ENCODE data around the gene DUSP19.
A peak's percentile ranks its signal among the peaks of the same experiment; 100 is the strongest.

Gene DUSP19

GRCh38 chr2:183037553-183038340 lies 40.8 kb upstream of the DUSP19 start:
- Histone ChIP-seq H3K79me1 (replicated peaks; ENCODE audit: low read length, poor library complexity, severe bottlenecking) (no peaks in the 10 kb centered on the region), H3K4me3 (ENCODE audit: insufficient read depth in 1 of 2, low read depth in 1 of 2, low read length in 2 of 2) (peak overlapping the region; percentile 96), H3K27me3 (ENCODE audit: control insufficient read depth in 1 of 2, insufficient read depth in 1 of 2, low read length in 2 of 2) (no peaks in the 10 kb centered on the region), H3K9me3 (ENCODE audit: control insufficient read depth, low read length) (no peaks in the 10 kb centered on the region), H2BK12ac (ENCODE audit: low read length in 2 of 2) (peak overlapping the region in 1 of 2 experiments; percentile 77), H3K4me2 (ENCODE audit: low read length, poor library complexity, severe bottlenecking) (peak overlapping the region; percentile 47), H2AK5ac (ENCODE audit: low read length, severe bottlenecking) (no peak overlapping the region), H3K27ac (ENCODE audit: low read length, poor library complexity, severe bottlenecking) (peak overlapping the region; percentile 57), H2AFZ (ENCODE audit: low read depth, low read length) (peak overlapping the region; percentile 54), H4K8ac (ENCODE audit: low read length) (peak overlapping the region; percentile 93), H3K4ac (ENCODE audit: low read depth in 1 of 2, low read length in 2 of 2) (peak overlapping the region; percentile 99 to 100), H3K23ac (ENCODE audit: low read length in 2 of 2) (peak overlapping the region in 1 of 2 experiments; percentile 96), H2BK120ac (ENCODE audit: low read depth, low read length) (peak overlapping the region; percentile 100), H2BK15ac (ENCODE audit: low read depth, poor library complexity, severe bottlenecking) (peak overlapping the region; percentile 86), H3K4me1 (ENCODE audit: control insufficient read depth, insufficient read depth, low read depth, low read length) (peaks cover 1% of the 10 kb centered on the region), H3K18ac (ENCODE audit: low read depth in 1 of 2, low read length in 2 of 2) (peak overlapping the region; percentile 99 to 100), H2BK5ac (ENCODE audit: low read depth, low read length, poor library complexity, severe bottlenecking) (peak overlapping the region; percentile 89), H4K91ac (ENCODE audit: low read length) (peak overlapping the region; percentile 99), H3K36me3 (ENCODE audit: control insufficient read depth in 1 of 2, insufficient read depth in 2 of 2, low read depth in 1 of 2, low read length in 2 of 2) (no peaks in the 10 kb centered on the region), H3K14ac (ENCODE audit: low read length in 2 of 2) (peak overlapping the region; percentile 80 to 99), H3K9ac (ENCODE audit: low read length) (peak overlapping the region; percentile 97)
- 1% methylated on average over 78 of the region's 91 CpGs for WGBS
- peak; percentile 52 for DNase-seq

- peak within 1 kb of the TSS; percentile 99 to 100 for H3K18ac ChIP-seq (ENCODE audit: low read depth in 1 of 2, low read length in 2 of 2)
- H4K91ac ChIP-seq (ENCODE audit: low read length): peak within 1 kb of the TSS; percentile 99
- peak within 1 kb of the TSS in 1 of 2 experiments; percentile 96 for H3K23ac ChIP-seq (ENCODE audit: low read length in 2 of 2)
- H2BK120ac ChIP-seq (ENCODE audit: low read depth, low read length): peak within 1 kb of the TSS; percentile 100
- DNase-seq: peak; percentile 85
- H3K9ac ChIP-seq (ENCODE audit: low read length): peak within 1 kb of the TSS; percentile 97
- H3K27ac ChIP-seq (ENCODE audit: low read length, poor library complexity, severe bottlenecking): peak within 1 kb of the TSS; percentile 57
- peak within 1 kb of the TSS; percentile 99 to 100 for H3K4ac ChIP-seq (ENCODE audit: low read depth in 1 of 2, low read length in 2 of 2)
- peak within 1 kb of the TSS; percentile 89 for H2BK5ac ChIP-seq (ENCODE audit: low read depth, low read length, poor library complexity, severe bottlenecking)
- peak within 1 kb of the TSS; percentile 93 for H4K8ac ChIP-seq (ENCODE audit: low read length)
- H3K9me3 ChIP-seq (ENCODE audit: control insufficient read depth, low read length): no peaks in the 10 kb centered on the region
- H2AFZ ChIP-seq (ENCODE audit: low read depth, low read length): peak within 1 kb of the TSS; percentile 98
- H3K14ac ChIP-seq (ENCODE audit: low read length in 2 of 2): peak within 1 kb of the TSS; percentile 80 to 99
- H3K4me2 ChIP-seq (ENCODE audit: low read length, poor library complexity, severe bottlenecking): peak within 1 kb of the TSS; percentile 97
- no peaks in the 10 kb centered on the region for H3K27me3 ChIP-seq (ENCODE audit: control insufficient read depth in 1 of 2, insufficient read depth in 1 of 2, low read length in 2 of 2)
- WGBS: 3% methylated on average over 42 of the region's 68 CpGs
- H3K4me1 ChIP-seq (ENCODE audit: control insufficient read depth, insufficient read depth, low read depth, low read length): no peaks in the 10 kb centered on the region
- H3K79me1 ChIP-seq (replicated peaks; ENCODE audit: low read length, poor library complexity, severe bottlenecking): no peaks in the 10 kb centered on the region
- peak within 1 kb of the TSS; percentile 96 for H3K4me3 ChIP-seq (ENCODE audit: insufficient read depth in 1 of 2, low read depth in 1 of 2, low read length in 2 of 2)
- H2AK5ac ChIP-seq (ENCODE audit: low read length, severe bottlenecking): no peak within 1 kb of the TSS
- no peaks in the 10 kb centered on the region for H3K36me3 ChIP-seq (ENCODE audit: control insufficient read depth in 1 of 2, insufficient read depth in 2 of 2, low read depth in 1 of 2, low read length in 2 of 2)
- H2BK15ac ChIP-seq (ENCODE audit: low read depth, poor library complexity, severe bottlenecking): peak within 1 kb of the TSS; percentile 86
- peak within 1 kb of the TSS in 1 of 2 experiments; percentile 78 for H2BK12ac ChIP-seq (ENCODE audit: low read length in 2 of 2)
These were observed 39.9 kb upstream of the DUSP19 start, which contains the start of gene NCKAP1 for GRCh38 chr2:183038341-183039300. Gene NCKAP1, minus strand, starts transcription at chr2:183038457. Its CDS starts 358 bp downstream, at chr2:183038099.

- Histone ChIP-seq H2BK12ac (ENCODE audit: low read length in 2 of 2) (no peak overlapping the region), H2BK15ac (ENCODE audit: low read depth, poor library complexity, severe bottlenecking) (no peak overlapping the region), H3K4me1 (ENCODE audit: control insufficient read depth, insufficient read depth, low read depth, low read length) (no peaks in the 10 kb centered on the region), H2AFZ (ENCODE audit: low read depth, low read length) (no peak overlapping the region), H4K8ac (ENCODE audit: low read length) (no peak overlapping the region), H3K27ac (ENCODE audit: low read length, poor library complexity, severe bottlenecking) (no peak overlapping the region), H4K91ac (ENCODE audit: low read length) (no peak overlapping the region), H3K4me3 (ENCODE audit: insufficient read depth in 1 of 2, low read depth in 1 of 2, low read length in 2 of 2) (no peak overlapping the region), H3K27me3 (ENCODE audit: control insufficient read depth in 1 of 2, insufficient read depth in 1 of 2, low read length in 2 of 2) (no peaks in the 10 kb centered on the region), H3K36me3 (ENCODE audit: control insufficient read depth in 1 of 2, insufficient read depth in 2 of 2, low read depth in 1 of 2, low read length in 2 of 2) (no peaks in the 10 kb centered on the region), H2BK5ac (ENCODE audit: low read depth, low read length, poor library complexity, severe bottlenecking) (no peak overlapping the region), H3K18ac (ENCODE audit: low read depth in 1 of 2, low read length in 2 of 2) (no peak overlapping the region), H3K79me1 (replicated peaks; ENCODE audit: low read length, poor library complexity, severe bottlenecking) (no peaks in the 10 kb centered on the region), H2AK5ac (ENCODE audit: low read length, severe bottlenecking) (no peak overlapping the region), H3K23ac (ENCODE audit: low read length in 2 of 2) (no peak overlapping the region), H3K14ac (ENCODE audit: low read length in 2 of 2) (no peak overlapping the region), H3K4me2 (ENCODE audit: low read length, poor library complexity, severe bottlenecking) (no peak overlapping the region), H2BK120ac (ENCODE audit: low read depth, low read length) (no peak overlapping the region), H3K4ac (ENCODE audit: low read depth in 1 of 2, low read length in 2 of 2) (no peak overlapping the region), H3K9ac (ENCODE audit: low read length) (no peak overlapping the region), H3K9me3 (ENCODE audit: control insufficient read depth, low read length) (no peaks in the 10 kb centered on the region)
- 92% methylated on average over 2 of the region's 2 CpGs for WGBS
- no peak for DNase-seq
These were observed 37.9 kb upstream of the DUSP19 start for GRCh38 chr2:183040604-183041003.

All from mesenchymal stem cell (in vitro differentiated cells and primary cell).